Left lung (tissue), 10 donors: ENCODE results near the gene CRTC3. TPM values are rescaled to one million over a fixed set of nuclear protein-coding genes. Genes with fewer than 3 reads are reported as not detected.

Experiments used
- ATAC-seq: fragments of 200-7000 bp; cut with Tn5 transposase; one replicate; pipeline ENCODE4 v1.9.1; 2020; ENCODE audit warnings: moderate library complexity
- DNase-seq, 4 donors: peaks; one replicate each; pipeline ENCODE4 v3.0.0-alpha.2; 2013 to 2020
- H3K27ac ChIP-seq, 2 donors: fragments of 200-600 bp; sonication (generic) in 1 of 2; one replicate each; pipeline versions ENCODE4 v1.5.0 to v1.8.0; 2020 to 2021
- H3K27me3 ChIP-seq, 2 donors: fragments of 200-600 bp; sonication (generic) in 1 of 2; one replicate each; pipeline versions ENCODE4 v1.5.0 to v1.8.0; 2020 to 2021
- H3K36me3 ChIP-seq, 2 donors: fragments of 200-600 bp; sonication (generic) in 1 of 2; one replicate each; pipeline versions ENCODE4 v1.5.0 to v1.8.0; 2020 to 2021
- H3K4me1 ChIP-seq, 2 donors: fragments of 200-600 bp; one replicate each; pipeline ENCODE4 v1.8.0; 2021
- H3K4me3 ChIP-seq, 2 donors: fragments of 200-600 bp; sonication (generic) in 1 of 2; one replicate each; pipeline versions ENCODE4 v1.5.0 to v1.8.0; 2020 to 2021; ENCODE audit warnings: mild to moderate bottlenecking in 1 of 2
- H3K9me3 ChIP-seq, 2 donors: fragments of 200-600 bp; sonication (generic) in 1 of 2; one replicate each; pipeline versions ENCODE4 v1.5.0 to v1.8.0; 2020 to 2021
- intact Hi-C, 2 donors: fragments of 100-400 bp; cut with DNase I; formaldehyde crosslinking; loops; one replicate each; pipeline versions ENCODE4 v1.11.2 to v1.14.2; 2022
- polyA plus RNA-seq, 6 donors: library from polyadenylated mRNA; unstranded; fragments of 120-200 nt; gene quantifications; one replicate each; pipeline ENCODE4 v1.2.1, GENCODE V29; 2013; ENCODE audit not compliant: insufficient read length in 6 of 6
- total RNA-seq, 2 donors: library from RNA; stranded (reverse); fragmentation: NEBNext Ultra II Directional; extraction: Animal tissue kit (Norgen Biotek cat#: 25700); gene quantifications; one replicate each; pipeline ENCODE4 v1.2.1, GENCODE V29; 2021
- TF ChIP-seq, protein P1 (sequence below), 2 donors: fragments of 200-600 bp; sonication (generic) in 1 of 2; IDR thresholded peaks; one replicate each; pipeline versions ENCODE4 v1.5.0 to v1.8.0; 2021; ENCODE audit warnings: antibody characterized with exemption in 2 of 2
- donor health status: DM: no; HTN: yes; CAD: no.
- donor health status: DM: no; HTN: no; CAD: no.

The CRTC3 gene
- total and polyA plus RNA-seq, 8 donors, result 33.0 to 45.2 (median 37.5) TPM

DNA sequence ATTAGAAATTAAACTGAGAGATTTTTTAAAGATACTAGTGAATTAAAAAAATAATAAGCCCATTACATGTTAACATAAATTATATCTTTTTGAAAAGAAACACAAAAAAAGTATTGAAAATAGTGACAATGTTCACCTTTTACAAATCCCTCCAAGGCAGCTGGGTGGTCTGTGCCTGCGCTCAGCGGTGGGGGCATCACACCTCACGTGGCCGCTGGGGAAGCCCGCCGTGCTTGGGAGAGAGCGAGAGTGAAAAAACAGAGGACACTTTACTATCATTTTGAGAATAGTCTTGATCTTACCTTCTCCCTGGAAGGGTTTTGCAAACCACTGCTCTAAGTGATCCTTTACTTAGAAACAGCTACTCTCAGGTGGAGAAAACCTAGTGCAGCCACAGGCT lies 76.9 kb downstream of the CRTC3 start:
- intact Hi-C loops, result no loop called here
- DNase-seq, result no peak
- no peak overlapping the region for H3K4me3 ChIP-seq
- H3K27ac ChIP-seq, result no peak overlapping the region
- H3K9me3 ChIP-seq, result no peaks in the 10 kb centered on the region
- peaks cover 0 to 21% of the 10 kb centered on the region in 2 donors for H3K36me3 ChIP-seq
- no peaks in the 10 kb centered on the region for H3K27me3 ChIP-seq
- ATAC-seq, result no peak
- TF ChIP-seq, protein P1, sequence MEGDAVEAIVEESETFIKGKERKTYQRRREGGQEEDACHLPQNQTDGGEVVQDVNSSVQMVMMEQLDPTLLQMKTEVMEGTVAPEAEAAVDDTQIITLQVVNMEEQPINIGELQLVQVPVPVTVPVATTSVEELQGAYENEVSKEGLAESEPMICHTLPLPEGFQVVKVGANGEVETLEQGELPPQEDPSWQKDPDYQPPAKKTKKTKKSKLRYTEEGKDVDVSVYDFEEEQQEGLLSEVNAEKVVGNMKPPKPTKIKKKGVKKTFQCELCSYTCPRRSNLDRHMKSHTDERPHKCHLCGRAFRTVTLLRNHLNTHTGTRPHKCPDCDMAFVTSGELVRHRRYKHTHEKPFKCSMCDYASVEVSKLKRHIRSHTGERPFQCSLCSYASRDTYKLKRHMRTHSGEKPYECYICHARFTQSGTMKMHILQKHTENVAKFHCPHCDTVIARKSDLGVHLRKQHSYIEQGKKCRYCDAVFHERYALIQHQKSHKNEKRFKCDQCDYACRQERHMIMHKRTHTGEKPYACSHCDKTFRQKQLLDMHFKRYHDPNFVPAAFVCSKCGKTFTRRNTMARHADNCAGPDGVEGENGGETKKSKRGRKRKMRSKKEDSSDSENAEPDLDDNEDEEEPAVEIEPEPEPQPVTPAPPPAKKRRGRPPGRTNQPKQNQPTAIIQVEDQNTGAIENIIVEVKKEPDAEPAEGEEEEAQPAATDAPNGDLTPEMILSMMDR (IDR thresholded peaks at IDR 0.05), result no peak
- no peaks in the 10 kb centered on the region for H3K4me1 ChIP-seq

DNA sequence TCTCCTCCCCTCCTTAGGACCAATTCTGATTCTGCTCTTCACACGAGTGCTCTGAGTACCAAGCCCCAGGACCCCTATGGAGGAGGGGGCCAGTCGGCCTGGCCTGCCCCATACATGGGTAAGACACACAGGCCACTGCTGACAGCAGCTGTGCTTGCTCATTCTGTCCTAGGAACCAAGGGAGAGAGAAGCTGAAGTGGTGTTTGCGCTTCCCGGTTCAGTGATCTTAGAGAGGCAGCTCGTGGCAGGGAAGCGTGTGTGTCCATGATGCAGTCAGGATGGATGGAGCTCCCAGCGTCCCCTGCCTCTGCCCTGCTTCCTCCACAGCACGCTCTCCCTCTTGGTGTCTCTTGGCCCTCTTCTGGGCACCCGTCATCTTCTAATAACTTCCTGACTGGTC lies 77.6 kb downstream of the CRTC3 start:
- H3K36me3 ChIP-seq, result peaks cover 0 to 23% of the 10 kb centered on the region in 2 donors
- ATAC-seq (no peak), DNase-seq (no peak)

DNA sequence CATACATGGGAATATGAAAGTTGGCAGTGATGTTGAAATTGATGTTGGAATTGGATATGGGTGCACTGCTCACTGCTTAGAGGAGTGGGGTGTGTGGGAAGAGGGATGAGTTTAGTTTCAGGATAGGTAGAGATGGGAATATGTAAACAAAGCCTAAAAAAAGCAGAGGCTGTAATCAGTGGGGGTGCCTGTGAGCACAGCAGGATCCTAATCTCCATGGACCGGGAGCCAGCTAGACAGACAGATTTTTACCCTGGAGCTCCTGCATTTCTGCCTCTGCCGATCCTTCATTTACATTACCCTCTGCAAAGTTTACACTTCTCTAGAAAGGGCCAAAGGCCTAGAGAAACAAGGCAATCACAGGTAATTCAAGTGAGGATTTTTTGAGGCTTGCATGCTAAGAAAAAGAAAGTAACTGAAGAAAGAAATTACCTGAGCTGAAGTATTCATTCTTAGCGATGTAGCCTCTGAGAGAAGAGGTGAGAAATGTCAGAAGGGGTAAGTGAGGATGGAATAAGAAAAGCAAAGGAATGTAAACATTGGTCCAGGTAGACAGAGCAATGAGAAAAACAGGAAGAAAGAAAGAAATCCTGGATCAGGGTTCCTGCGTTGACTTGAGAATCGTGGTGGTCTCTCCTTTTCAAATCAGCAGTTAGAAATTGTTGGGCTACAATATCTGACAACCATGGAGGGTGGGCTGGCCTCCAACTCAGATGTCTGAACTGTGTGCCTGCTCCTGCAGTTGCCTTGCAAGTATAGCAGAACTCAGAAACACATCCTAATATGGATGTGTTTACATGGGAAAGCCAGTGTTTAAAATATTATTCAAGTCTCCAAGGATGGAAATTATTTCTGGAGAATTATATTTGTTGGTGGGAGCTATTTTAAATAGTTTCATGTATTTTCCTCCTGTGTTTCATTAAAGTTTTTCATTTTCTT lies 79.8 kb downstream of the CRTC3 start:
- DNase-seq (peak in 2 of 4 donors; percentile 64 to 74), ATAC-seq (peak; percentile 27)
- TF ChIP-seq, protein P1 (IDR thresholded peaks at IDR 0.05), result no peak
- Histone ChIP-seq H3K36me3 (peaks cover 0 to 24% of the 10 kb centered on the region in 2 donors), H3K27ac (peak overlapping the region in 1 of 2 donors; percentile 71), H3K4me1 (no peaks in the 10 kb centered on the region), H3K9me3 (no peaks in the 10 kb centered on the region), H3K27me3 (no peaks in the 10 kb centered on the region), H3K4me3 (no peak overlapping the region)
- intact Hi-C loops, result no loop called here

More for the DNA sequence above, 77.6 kb downstream of the CRTC3 start:
- TF ChIP-seq, protein P1 (IDR thresholded peaks at IDR 0.05), result no peak
- Histone ChIP-seq H3K27ac (no peak overlapping the region), H3K4me1 (no peaks in the 10 kb centered on the region), H3K27me3 (no peaks in the 10 kb centered on the region), H3K9me3 (no peaks in the 10 kb centered on the region), H3K4me3 (no peak overlapping the region)
- intact Hi-C loops, result no loop called here

DNA sequence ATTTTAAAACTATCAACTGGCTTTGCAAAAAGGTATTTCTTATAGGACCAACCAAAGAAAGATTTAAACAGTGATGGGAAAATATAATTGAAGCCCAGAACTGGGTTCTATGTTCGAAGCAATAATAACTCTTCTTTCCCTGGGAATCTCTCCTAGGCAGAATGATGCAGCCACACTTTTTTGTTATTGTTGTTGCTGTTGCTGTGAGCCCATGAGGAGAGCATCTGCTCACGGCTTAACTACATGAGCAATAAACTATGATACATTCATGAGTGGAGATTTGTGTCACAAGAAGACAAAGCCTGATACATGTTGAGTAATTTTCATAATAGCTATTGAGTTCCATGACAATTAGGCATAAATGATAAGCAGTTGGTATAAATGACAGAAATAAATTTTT lies 80.5 kb downstream of the CRTC3 start:
- Histone ChIP-seq H3K4me1 (no peaks in the 10 kb centered on the region), H3K4me3 (no peak overlapping the region), H3K9me3 (no peaks in the 10 kb centered on the region), H3K27ac (peak overlapping the region; percentile 23 to 60), H3K27me3 (no peaks in the 10 kb centered on the region), H3K36me3 (peaks cover 0 to 30% of the 10 kb centered on the region in 2 donors)
- DNase-seq (peak in 2 of 4 donors; percentile 33 to 61), ATAC-seq (peak; percentile 24)
- TF ChIP-seq, protein P1 (IDR thresholded peaks at IDR 0.05), result no peak
- intact Hi-C loops, result no loop called here

DNA sequence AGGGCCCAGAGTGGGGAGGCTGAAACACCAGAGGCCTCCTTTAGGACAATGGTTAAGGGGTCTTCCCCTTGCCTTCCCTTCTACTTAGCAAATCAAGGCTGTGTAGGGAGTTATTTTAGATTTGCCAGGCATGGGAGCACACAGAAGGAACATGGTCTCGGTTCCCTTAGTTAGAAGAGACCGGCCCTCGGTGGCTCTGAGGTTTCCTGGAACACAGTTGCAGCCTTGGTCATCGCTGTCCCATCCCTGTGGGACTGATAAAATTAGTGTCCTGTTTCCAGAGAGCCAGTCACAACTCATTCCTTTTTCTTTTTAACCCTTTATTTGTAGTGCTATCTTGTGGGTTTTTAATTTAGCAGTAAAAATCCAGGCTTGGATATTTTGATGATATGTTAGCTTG lies 81.4 kb downstream of the CRTC3 start:
- intact Hi-C loops, result no loop called here
- Histone ChIP-seq H3K9me3 (no peaks in the 10 kb centered on the region), H3K4me1 (no peaks in the 10 kb centered on the region), H3K27me3 (no peaks in the 10 kb centered on the region), H3K27ac (peak overlapping the region; percentile 23 to 60), H3K4me3 (no peak overlapping the region), H3K36me3 (peaks cover 0 to 40% of the 10 kb centered on the region in 2 donors)
- DNase-seq, result no peak
- ATAC-seq, result no peak
- TF ChIP-seq, protein P1 (IDR thresholded peaks at IDR 0.05), result no peak
